Endodermal cell (in vitro differentiated cells): Measurements from ENCODE around the gene IGFBP4. TPM values are rescaled to one million over a fixed set of nuclear protein-coding genes. Genes with fewer than 3 reads are reported as not detected.

Experiments
- DNase-seq: peaks from one replicate; pipeline ENCODE4 v3.0.0-alpha.2; 2017
- H3K27ac ChIP-seq: 2 replicates; pipeline ENCODE4 v1.5.1; 2013; ENCODE audit warnings: mild to moderate bottlenecking, low read depth, low read length, moderate library complexity
- H3K27me3 ChIP-seq: 2 replicates; pipeline ENCODE4 v1.6.1; 2013; ENCODE audit warnings: mild to moderate bottlenecking, low read length, moderate library complexity; ENCODE audit not compliant: insufficient read depth, control insufficient read depth, poor library complexity, severe bottlenecking
- H3K36me3 ChIP-seq: 2 replicates; pipeline ENCODE4 v1.7.0; 2013; ENCODE audit warnings: mild to moderate bottlenecking, low read length, moderate library complexity; ENCODE audit not compliant: control insufficient read depth, insufficient read depth
- H3K4me1 ChIP-seq: one replicate; pipeline ENCODE4 v1.7.0; 2013; ENCODE audit warnings: low read length; ENCODE audit not compliant: control insufficient read depth, insufficient read depth
- H3K4me3 ChIP-seq: 2 replicates; pipeline ENCODE4 v1.5.1; 2013; ENCODE audit warnings: mild to moderate bottlenecking, low read length, moderate library complexity
- H3K9ac ChIP-seq: 2 replicates; pipeline ENCODE4 v1.6.1; 2013; ENCODE audit warnings: mild to moderate bottlenecking, low read length, moderate library complexity; ENCODE audit not compliant: poor library complexity, severe bottlenecking; ENCODE audit errors: extremely low read depth
- H3K9me3 ChIP-seq: 2 replicates; pipeline ENCODE4 v1.6.1; 2013; ENCODE audit warnings: mild to moderate bottlenecking, low read length, moderate library complexity; ENCODE audit not compliant: control insufficient read depth
- H3K27ac Mint-ChIP-seq: 2 replicates; pipeline ENCODE4 v1.8.0; 2020; ENCODE audit warnings: mixed read lengths
- H3K27me3 Mint-ChIP-seq: 2 replicates; pipeline ENCODE4 v1.8.0; 2021; ENCODE audit warnings: mild to moderate bottlenecking, mixed read lengths; ENCODE audit not compliant: insufficient read depth
- H3K36me3 Mint-ChIP-seq: 2 replicates; pipeline ENCODE4 v1.8.0; 2020; ENCODE audit warnings: low read depth, mixed read lengths
- H3K4me1 Mint-ChIP-seq: 2 replicates; pipeline ENCODE4 v1.8.0; 2020; ENCODE audit warnings: mixed read lengths
- H3K4me3 Mint-ChIP-seq: 2 replicates; pipeline ENCODE4 v1.8.0; 2020; ENCODE audit warnings: mild to moderate bottlenecking, moderate library complexity, mixed read lengths
- H3K9me3 Mint-ChIP-seq: 2 replicates; pipeline ENCODE4 v1.8.0; 2020; ENCODE audit warnings: mild to moderate bottlenecking, mixed read lengths
- CTCF ChIP-seq: fragments of 200-600 bp; sonication (generic); conservative IDR thresholded peaks from 2 replicates; pipeline ENCODE4 v1.5.0; 2021; ENCODE audit warnings: antibody characterized with exemption, mild to moderate bottlenecking
- WGBS, 2 experiments: methylation state at CpG; one replicate each; pipeline versions ENCODE4 v1.1.5 to v1.1.7; 2013; ENCODE audit warnings: missing lambda C conversion rate in 2 of 2, mixed read lengths in 1 of 2; ENCODE audit not compliant: insufficient coverage in 1 of 2, insufficient read length in 1 of 2; 5-methylcytosine and 5-hydroxymethylcytosine counted together
- total RNA-seq, 2 donors: library from RNA; stranded (reverse); fragmentation: NEBNext Ultra II Directional in 1 of 2; extraction: Animal tissue kit (Norgen Biotek cat#: 25700) in 1 of 2; gene quantifications; 2 replicates in 1 of 2; 3 replicates in 1 of 2; pipeline ENCODE4 v1.2.1, GENCODE V29; 2021

IGFBP4 gene
- total RNA-seq, 2 donors from 2014 or later: 58.3 to 69.0 TPM

- Mint-ChIP-seq H3K4me1 (peaks cover 29% of the 10 kb centered on the region), H3K27me3 (no peaks in the 10 kb centered on the region), H3K36me3 (no peaks in the 10 kb centered on the region), H3K27ac (no peak overlapping the region), H3K4me3 (no peak overlapping the region), H3K9me3 (peaks cover 5% of the 10 kb centered on the region)
- no peaks in the 10 kb centered on the region for H3K27me3 ChIP-seq
- WGBS, 2 experiments: 97% methylated on average over 6 of the region's 6 CpGs; no CpG with 5 or more reads in 1 of the 2 experiments
- no peaks in the 10 kb centered on the region for H3K36me3 ChIP-seq
- H3K4me3 ChIP-seq: no peak overlapping the region
- H3K4me1 ChIP-seq: no peaks in the 10 kb centered on the region
- H3K9ac ChIP-seq: no peak overlapping the region
- no peak for DNase-seq
- no peak overlapping the region for H3K27ac ChIP-seq
- H3K9me3 ChIP-seq: no peaks in the 10 kb centered on the region
- TF ChIP-seq CTCF: no peak
Observed at GRCh38 chr17:40496170-40496569, 52.9 kb downstream of the IGFBP4 start.

GRCh38 chr17:40496634-40497420 lies 53.6 kb downstream of the IGFBP4 start:
- Histone ChIP-seq H3K4me1 (no peaks in the 10 kb centered on the region), H3K27me3 (no peaks in the 10 kb centered on the region), H3K4me3 (no peak overlapping the region), H3K36me3 (no peaks in the 10 kb centered on the region), H3K9ac (no peak overlapping the region), H3K9me3 (no peaks in the 10 kb centered on the region), H3K27ac (no peak overlapping the region)
- H3K4me3 Mint-ChIP-seq: no peak overlapping the region
- peaks cover 23% of the 10 kb centered on the region for H3K4me1 Mint-ChIP-seq
- DNase-seq: no peak
- H3K36me3 Mint-ChIP-seq: no peaks in the 10 kb centered on the region
- 85 to 90% methylated on average over 4 to 7 of the region's 9 CpGs for WGBS, 2 experiments
- no peak overlapping the region for H3K27ac Mint-ChIP-seq
- no peak for TF ChIP-seq CTCF
- peaks cover 5% of the 10 kb centered on the region for H3K9me3 Mint-ChIP-seq
- no peaks in the 10 kb centered on the region for H3K27me3 Mint-ChIP-seq

GRCh38 chr17:40497695-40498094 lies 54.4 kb downstream of the IGFBP4 start:
- H3K4me3 ChIP-seq: no peak overlapping the region
- H3K27me3 ChIP-seq: no peaks in the 10 kb centered on the region
- Mint-ChIP-seq H3K27me3 (no peaks in the 10 kb centered on the region), H3K4me3 (no peak overlapping the region), H3K36me3 (no peaks in the 10 kb centered on the region), H3K9me3 (peaks cover 5% of the 10 kb centered on the region), H3K4me1 (peaks cover 20% of the 10 kb centered on the region), H3K27ac (no peak overlapping the region)
- H3K36me3 ChIP-seq: no peaks in the 10 kb centered on the region
- DNase-seq: no peak
- 81 to 93% methylated on average over 2 of the region's 2 CpGs for WGBS, 2 experiments
- H3K9me3 ChIP-seq: no peaks in the 10 kb centered on the region
- H3K27ac ChIP-seq: no peak overlapping the region
- no peaks in the 10 kb centered on the region for H3K4me1 ChIP-seq
- no peak overlapping the region for H3K9ac ChIP-seq
- no peak for TF ChIP-seq CTCF
